GM12872 (cell line): ENCODE measurements around the gene CAMK2B.

Experiments
- CTCF ChIP-seq: IDR thresholded peaks from 3 replicates; pipeline ENCODE4 v1.5.1; 2011; ENCODE audit warnings: low read depth, mild to moderate bottlenecking, low read length, moderate library complexity; ENCODE audit not compliant: insufficient read depth

Gene CAMK2B

DNA sequence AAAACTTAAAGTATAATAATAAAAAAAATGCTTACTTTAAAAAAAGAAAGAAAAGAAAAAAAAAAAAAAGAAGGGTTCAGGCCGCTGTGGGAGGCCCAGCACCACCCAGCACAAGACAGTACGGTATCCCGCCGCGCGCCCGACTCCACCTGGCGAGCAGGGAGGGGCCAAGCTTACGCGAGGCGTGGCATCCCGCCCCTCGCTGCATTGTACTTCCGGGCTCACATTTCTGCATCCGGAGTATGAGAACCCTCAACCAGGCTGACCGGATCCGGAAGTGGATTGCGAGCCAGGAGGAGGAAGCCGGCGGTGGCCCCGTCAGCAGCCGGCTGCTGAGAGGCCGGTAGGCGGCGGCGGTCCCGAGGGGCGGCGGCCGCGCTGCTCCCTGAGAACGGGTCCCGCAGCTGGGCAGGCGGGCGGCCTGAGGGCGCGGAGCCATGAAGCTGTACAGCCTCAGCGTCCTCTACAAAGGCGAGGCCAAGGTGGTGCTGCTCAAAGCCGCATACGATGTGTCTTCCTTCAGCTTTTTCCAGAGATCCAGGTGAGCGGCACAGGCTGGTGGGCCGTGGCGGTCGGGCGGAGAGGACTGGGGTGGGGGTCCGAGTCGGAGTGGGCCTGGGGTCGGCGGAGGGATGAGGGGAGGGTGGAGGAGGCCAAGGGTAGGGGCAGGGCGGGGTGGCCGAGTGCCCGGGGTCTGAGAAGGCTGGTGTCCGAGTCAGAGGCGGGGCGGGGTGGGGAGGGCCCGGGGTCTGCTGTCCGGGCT is 124.5 kb downstream of the CAMK2B start, which contains the start of gene YKT6:
Gene YKT6 (plus strand): TSS at position 280 of the 763 bp plus-strand sequence. CDS start 158 bp downstream, at position 438.
- peak; percentile 53; the same call in 2 of the 3 replicates for TF ChIP-seq CTCF

DNA sequence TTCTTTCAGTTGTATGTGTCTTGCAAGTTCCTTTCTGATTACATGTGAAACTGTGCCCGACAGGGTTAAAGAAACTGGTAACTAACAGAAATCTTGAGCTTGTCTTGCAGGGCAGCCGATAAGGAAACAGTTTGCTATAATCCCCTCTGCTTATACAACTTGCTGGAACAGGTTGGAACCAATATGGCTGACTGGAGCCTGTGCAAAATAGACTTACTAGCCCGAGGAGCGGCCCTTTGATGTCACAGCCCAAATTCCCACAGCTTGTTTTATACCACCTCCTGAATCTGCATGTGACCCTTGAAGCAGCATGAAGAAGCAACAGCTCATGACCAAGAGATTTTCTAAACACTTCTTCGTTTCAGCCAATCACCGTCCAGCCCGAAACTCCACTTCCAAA is 127.9 kb downstream of the CAMK2B start:
- no peak for TF ChIP-seq CTCF

DNA sequence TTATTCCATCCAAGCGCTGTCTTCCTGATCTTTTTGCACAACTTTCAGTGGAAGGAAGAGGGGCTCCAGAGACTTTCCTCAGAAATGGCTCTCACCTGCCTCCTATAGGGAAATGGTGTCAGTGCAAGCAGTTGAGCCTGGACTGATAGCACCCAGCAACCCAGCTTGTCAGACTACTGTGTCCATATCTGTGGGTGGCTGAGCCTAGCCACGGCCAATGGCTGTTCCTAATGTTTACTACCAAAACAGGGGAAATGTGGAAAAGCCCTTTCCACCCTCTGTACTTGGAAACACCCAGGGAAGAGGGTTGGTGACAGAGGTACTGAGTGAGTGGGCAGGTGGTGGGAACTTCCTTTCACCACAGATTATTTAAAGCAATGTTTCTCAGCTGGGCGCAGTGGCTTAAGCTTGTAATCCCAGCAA is 128.9 kb downstream of the CAMK2B start:
- TF ChIP-seq CTCF, result peak; percentile 85

DNA sequence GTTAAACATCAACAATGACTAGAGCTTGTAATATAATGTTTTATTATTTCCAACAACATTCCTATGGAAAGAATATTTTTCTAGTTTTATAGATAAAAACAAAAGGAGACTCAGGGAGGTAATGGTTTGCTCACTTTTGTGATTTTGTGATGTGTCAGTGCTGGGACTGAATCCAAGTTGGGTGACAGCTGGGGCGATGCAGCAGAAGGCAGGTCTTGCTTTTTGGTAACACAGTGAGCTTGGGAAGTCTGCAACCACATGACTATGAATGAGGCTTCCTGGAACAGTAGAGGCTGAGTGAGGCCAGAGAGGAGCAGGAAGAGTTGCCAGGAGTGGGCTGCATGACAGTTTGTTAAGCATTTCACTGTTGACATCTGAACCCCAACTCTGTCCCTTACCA is 129.5 kb downstream of the CAMK2B start:
- TF ChIP-seq CTCF, result no peak

DNA sequence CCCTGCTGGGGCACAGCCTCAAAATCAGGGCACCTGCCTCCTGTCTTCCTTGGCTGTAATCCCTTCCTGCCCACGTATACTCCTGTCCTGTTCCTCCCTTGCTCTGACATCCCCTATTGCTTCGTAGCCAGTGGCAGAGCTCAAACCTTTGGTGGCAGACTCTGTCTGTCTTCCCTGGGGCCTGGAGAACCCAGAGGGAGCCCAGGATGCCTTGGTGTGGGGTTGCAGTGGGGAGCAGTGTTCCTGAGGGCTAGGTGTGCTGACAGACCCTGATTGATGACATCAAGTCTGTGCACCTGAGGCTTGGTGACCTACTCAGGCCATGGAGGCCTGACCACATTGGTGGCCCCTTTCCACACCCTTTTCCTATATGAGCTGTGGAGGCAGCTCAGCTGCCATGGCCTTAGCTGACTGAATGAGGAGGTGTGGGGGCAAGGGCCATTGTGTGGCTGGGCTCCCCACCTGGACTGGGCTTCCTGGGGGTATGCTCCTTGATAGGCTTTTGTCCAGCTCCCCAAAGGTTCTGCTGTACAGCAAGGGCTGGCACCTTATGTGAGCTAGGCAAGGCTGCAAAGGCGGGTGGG is 130.7 kb downstream of the CAMK2B start:
- TF ChIP-seq CTCF, result no peak

- TF ChIP-seq CTCF, result no peak
Measured at GRCh38 chr7:44194069-44194468, 131.3 kb downstream of the CAMK2B start.

GRCh38 chr7:44193011-44193802 is 132.2 kb downstream of the CAMK2B start:
- peak; percentile 14; the same call in 1 of the 3 replicates for TF ChIP-seq CTCF
